ENCODE results near the gene MGMT.

MGMT gene

GRCh38 chr10:129779126-129780111 lies 312.4 kb downstream of the MGMT start:
- no peak for DNase-seq (ENCODE audit: low read depth)
- H3K4me3 ChIP-seq (ENCODE audit: low read length): no peak overlapping the region
- no peak for TF ChIP-seq CTCF (IDR thresholded peaks at IDR 0.05; ENCODE audit: insufficient read depth, low read depth, low read length, missing control alignments)

GRCh38 chr10:129780198-129780597 lies 313.2 kb downstream of the MGMT start:
- H3K4me3 ChIP-seq (ENCODE audit: low read length): no peak overlapping the region
- no peak for TF ChIP-seq CTCF (IDR thresholded peaks at IDR 0.05; ENCODE audit: insufficient read depth, low read depth, low read length, missing control alignments)
- no peak for DNase-seq (ENCODE audit: low read depth)

GRCh38 chr10:129780901-129781795 lies 314.1 kb downstream of the MGMT start:
- no peak for TF ChIP-seq CTCF (IDR thresholded peaks at IDR 0.05; ENCODE audit: insufficient read depth, low read depth, low read length, missing control alignments)

GRCh38 chr10:129784291-129784690 lies 317.2 kb downstream of the MGMT start:
- no peak for DNase-seq (ENCODE audit: low read depth)
- TF ChIP-seq CTCF (IDR thresholded peaks at IDR 0.05; ENCODE audit: insufficient read depth, low read depth, low read length, missing control alignments): no peak
- no peak overlapping the region for H3K4me3 ChIP-seq (ENCODE audit: low read length)

More at GRCh38 chr10:129780901-129781795, 314.1 kb downstream of the MGMT start:
- no peak for DNase-seq (ENCODE audit: low read depth)
- H3K4me3 ChIP-seq (ENCODE audit: low read length): no peak overlapping the region

- TF ChIP-seq CTCF (IDR thresholded peaks at IDR 0.05; ENCODE audit: insufficient read depth, low read depth, low read length, missing control alignments): no peak
- H3K4me3 ChIP-seq (ENCODE audit: low read length): no peak overlapping the region
- no peak for DNase-seq (ENCODE audit: low read depth)
These were observed 317.9 kb downstream of the MGMT start for GRCh38 chr10:129784891-129785290.

- TF ChIP-seq CTCF (IDR thresholded peaks at IDR 0.05; ENCODE audit: insufficient read depth, low read depth, low read length, missing control alignments): no peak
- no peak overlapping the region for H3K4me3 ChIP-seq (ENCODE audit: low read length)
- DNase-seq (ENCODE audit: low read depth): no peak
These were observed 318.5 kb downstream of the MGMT start for GRCh38 chr10:129785536-129785981.
